Lower leg skin (tissue), 3 donors: ENCODE results near the gene RIPPLY2.

Source experiments
- POLR2A ChIP-seq, 2 donors: fragments of 450-650 bp; IDR thresholded peaks; one replicate each; pipeline ENCODE4 v1.6.1; 2016 to 2017; ENCODE audit warnings: antibody characterized with exemption in 2 of 2, mild to moderate bottlenecking in 1 of 2, moderate library complexity in 1 of 2
- TF ChIP-seq, protein P1 (sequence below), 3 donors: fragments of 450-650 bp; IDR thresholded peaks; one replicate each; pipeline ENCODE4 v1.5.1; 2016; ENCODE audit warnings: antibody characterized with exemption in 3 of 3, mild to moderate bottlenecking in 3 of 3, moderate library complexity in 2 of 3

DNA sequence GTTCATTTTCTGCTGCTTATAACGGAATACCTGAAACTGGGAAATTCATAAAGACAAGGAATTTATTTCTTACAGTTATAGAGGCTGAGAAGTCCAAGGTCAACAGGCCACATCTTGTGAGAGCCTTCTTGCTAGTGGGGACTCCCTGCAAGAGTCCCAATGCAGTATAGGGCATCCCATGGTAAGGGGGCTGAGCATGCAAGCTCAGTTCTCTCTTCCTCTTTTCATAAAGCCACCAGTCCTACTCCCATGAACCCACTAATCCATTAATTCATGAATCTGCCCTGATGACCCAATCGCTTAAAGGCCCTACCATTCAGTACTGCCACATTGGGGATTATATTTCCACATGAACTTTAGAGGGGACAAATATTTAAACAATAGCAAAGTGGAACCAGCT lies 32.8 kb downstream of the RIPPLY2 start:
- TF ChIP-seq, protein P1, sequence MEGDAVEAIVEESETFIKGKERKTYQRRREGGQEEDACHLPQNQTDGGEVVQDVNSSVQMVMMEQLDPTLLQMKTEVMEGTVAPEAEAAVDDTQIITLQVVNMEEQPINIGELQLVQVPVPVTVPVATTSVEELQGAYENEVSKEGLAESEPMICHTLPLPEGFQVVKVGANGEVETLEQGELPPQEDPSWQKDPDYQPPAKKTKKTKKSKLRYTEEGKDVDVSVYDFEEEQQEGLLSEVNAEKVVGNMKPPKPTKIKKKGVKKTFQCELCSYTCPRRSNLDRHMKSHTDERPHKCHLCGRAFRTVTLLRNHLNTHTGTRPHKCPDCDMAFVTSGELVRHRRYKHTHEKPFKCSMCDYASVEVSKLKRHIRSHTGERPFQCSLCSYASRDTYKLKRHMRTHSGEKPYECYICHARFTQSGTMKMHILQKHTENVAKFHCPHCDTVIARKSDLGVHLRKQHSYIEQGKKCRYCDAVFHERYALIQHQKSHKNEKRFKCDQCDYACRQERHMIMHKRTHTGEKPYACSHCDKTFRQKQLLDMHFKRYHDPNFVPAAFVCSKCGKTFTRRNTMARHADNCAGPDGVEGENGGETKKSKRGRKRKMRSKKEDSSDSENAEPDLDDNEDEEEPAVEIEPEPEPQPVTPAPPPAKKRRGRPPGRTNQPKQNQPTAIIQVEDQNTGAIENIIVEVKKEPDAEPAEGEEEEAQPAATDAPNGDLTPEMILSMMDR (IDR thresholded peaks at IDR 0.05), result no peak
- no peak for TF ChIP-seq POLR2A (IDR thresholded peaks at IDR 0.05)
